Activated naive CD8-positive, alpha-beta T cell treated with anti-CD3 and anti-CD28 coated beads, Interleukin-2, amount 10 ng/mL, durations not matched to agents 7 days and 5 days (primary cell): ENCODE results near the gene DAPK1. TPM values are rescaled to one million over a fixed set of nuclear protein-coding genes. Genes with fewer than 3 reads are reported as not detected.

Source experiments
- ATAC-seq: fragments of 150-1000 bp; cut with Tn5 transposase; one replicate; pipeline ENCODE4 v1.10.0; 2021; ENCODE audit warnings: low read depth, moderate library complexity
- POLR2A ChIA-PET: fragments of 350-600 bp; sonication (Branson Sonifier 250); formaldehyde crosslinking; loops from one replicate; lab custom pipeline; 2021; ENCODE audit warnings: antibody characterized with exemption; lab: Charles Lee
- DNase-seq: peaks from one replicate; pipeline ENCODE4 v3.0.0; 2021
- H3K27ac Mint-ChIP-seq: one replicate; pipeline ENCODE4 v1.8.0; 2022; ENCODE audit warnings: mild to moderate bottlenecking, mixed read lengths
- H3K27me3 Mint-ChIP-seq: one replicate; pipeline ENCODE4 v1.8.0; 2022; ENCODE audit warnings: mild to moderate bottlenecking, moderate library complexity, mixed read lengths
- H3K36me3 Mint-ChIP-seq: one replicate; pipeline ENCODE4 v1.8.0; 2021; ENCODE audit warnings: mild to moderate bottlenecking, mixed read lengths
- H3K4me1 Mint-ChIP-seq: one replicate; pipeline ENCODE4 v1.8.0; 2021; ENCODE audit warnings: mixed read lengths
- H3K4me3 Mint-ChIP-seq: one replicate; pipeline ENCODE4 v1.8.0; 2022; ENCODE audit warnings: mild to moderate bottlenecking, moderate library complexity, mixed read lengths
- H3K9me3 Mint-ChIP-seq: one replicate; pipeline ENCODE4 v1.8.0; 2021; ENCODE audit warnings: mixed read lengths
- total RNA-seq, 2 experiments: library from RNA; stranded (reverse); gene quantifications; one replicate each; pipeline ENCODE4 v1.2.3, GENCODE V29; 2021

Gene DAPK1
- total RNA-seq, 2 experiments from 2014 or later, result 1.2 to 1.3 TPM

- no peaks in the 10 kb centered on the region for H3K36me3 Mint-ChIP-seq
- no peak for DNase-seq
Measured at GRCh38 chr9:87657893-87658292, 160.2 kb downstream of the DAPK1 start.

DNA sequence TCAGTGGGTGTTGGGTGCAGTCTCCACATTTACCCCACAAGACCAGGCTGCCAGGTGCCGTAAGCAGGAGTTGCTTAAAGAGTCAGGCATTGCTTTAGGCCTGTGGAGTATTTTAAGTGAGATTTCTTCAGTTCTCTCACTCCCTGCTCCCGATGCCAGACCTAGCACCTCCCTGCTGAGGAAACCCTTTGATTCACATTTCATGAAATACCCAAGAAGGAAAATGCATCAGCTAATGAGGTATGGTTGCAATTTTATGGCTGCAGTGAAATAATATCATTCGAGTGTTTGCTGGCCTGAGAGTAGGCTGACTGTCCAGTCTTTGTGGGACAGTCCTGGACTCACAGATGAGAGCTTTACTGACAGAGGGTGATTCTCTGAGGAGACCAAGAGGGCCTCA, 160.8 kb downstream of the DAPK1 start:
- no peak for ATAC-seq
- Mint-ChIP-seq H3K36me3 (no peaks in the 10 kb centered on the region), H3K4me3 (no peak overlapping the region), H3K27ac (no peak overlapping the region), H3K27me3 (peaks cover 2% of the 10 kb centered on the region), H3K4me1 (no peaks in the 10 kb centered on the region), H3K9me3 (no peaks in the 10 kb centered on the region)
- POLR2A ChIA-PET, result no interaction called here
- no peak for DNase-seq

More at GRCh38 chr9:87657893-87658292, 160.2 kb downstream of the DAPK1 start:
- POLR2A ChIA-PET, result no interaction called here
- no peak overlapping the region for H3K4me3 Mint-ChIP-seq
- no peak overlapping the region for H3K27ac Mint-ChIP-seq
- no peaks in the 10 kb centered on the region for H3K9me3 Mint-ChIP-seq
- no peak for ATAC-seq
- no peaks in the 10 kb centered on the region for H3K4me1 Mint-ChIP-seq
- H3K27me3 Mint-ChIP-seq, result peaks cover 2% of the 10 kb centered on the region

- H3K36me3 Mint-ChIP-seq, result no peaks in the 10 kb centered on the region
- POLR2A ChIA-PET, result no interaction called here
- H3K4me1 Mint-ChIP-seq, result no peaks in the 10 kb centered on the region
- H3K9me3 Mint-ChIP-seq, result no peaks in the 10 kb centered on the region
- no peak overlapping the region for H3K4me3 Mint-ChIP-seq
- peaks cover 2% of the 10 kb centered on the region for H3K27me3 Mint-ChIP-seq
- DNase-seq (no peak), ATAC-seq (no peak)
- no peak overlapping the region for H3K27ac Mint-ChIP-seq
Measured at GRCh38 chr9:87659534-87660419, 162.1 kb downstream of the DAPK1 start.

- H3K9me3 Mint-ChIP-seq, result no peaks in the 10 kb centered on the region
- no peak overlapping the region for H3K4me3 Mint-ChIP-seq
- no peaks in the 10 kb centered on the region for H3K36me3 Mint-ChIP-seq
- no peak for DNase-seq
- ATAC-seq, result no peak
- no peak overlapping the region for H3K27ac Mint-ChIP-seq
- H3K4me1 Mint-ChIP-seq, result no peaks in the 10 kb centered on the region
- H3K27me3 Mint-ChIP-seq, result peaks cover 2% of the 10 kb centered on the region
- POLR2A ChIA-PET, result no interaction called here
Measured at GRCh38 chr9:87661241-87661640, 163.6 kb downstream of the DAPK1 start.

DNA sequence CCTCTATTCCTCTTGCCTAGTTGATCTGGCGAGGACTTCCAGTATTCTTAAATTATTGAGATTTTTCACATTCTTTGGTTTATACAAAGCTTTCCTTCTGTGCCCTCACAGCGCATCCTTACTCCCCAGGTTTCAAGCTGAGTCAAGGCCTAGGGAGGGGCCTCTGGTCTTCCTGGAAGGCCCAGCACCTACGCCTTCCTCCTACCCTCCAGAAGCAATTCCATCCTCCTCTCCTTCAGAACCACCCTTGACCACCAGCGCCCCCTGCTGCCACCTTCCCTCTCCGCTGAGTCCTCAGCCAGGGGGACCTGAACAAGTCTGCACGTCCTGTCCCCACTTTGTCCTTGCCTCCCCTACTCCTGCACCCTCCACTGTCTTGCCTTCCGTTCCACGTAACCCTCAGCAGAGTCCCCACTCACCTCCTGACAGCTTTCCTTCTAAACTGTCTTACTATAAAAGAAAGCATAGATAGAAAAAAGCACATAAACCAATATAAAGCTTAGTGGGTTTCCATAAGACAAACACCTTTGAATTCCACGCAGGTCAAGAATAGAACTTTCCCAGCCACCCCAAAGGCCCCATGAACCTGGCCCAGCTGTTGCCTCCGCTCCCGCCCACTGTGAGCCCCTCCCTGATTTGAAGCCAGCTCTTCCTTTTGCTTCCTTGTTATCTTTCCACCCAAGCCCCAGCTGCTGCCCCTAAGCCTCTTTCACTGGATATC, 165.3 kb downstream of the DAPK1 start:
- no peak for ATAC-seq
- no peak overlapping the region for H3K4me3 Mint-ChIP-seq
- H3K36me3 Mint-ChIP-seq, result no peaks in the 10 kb centered on the region

DNA sequence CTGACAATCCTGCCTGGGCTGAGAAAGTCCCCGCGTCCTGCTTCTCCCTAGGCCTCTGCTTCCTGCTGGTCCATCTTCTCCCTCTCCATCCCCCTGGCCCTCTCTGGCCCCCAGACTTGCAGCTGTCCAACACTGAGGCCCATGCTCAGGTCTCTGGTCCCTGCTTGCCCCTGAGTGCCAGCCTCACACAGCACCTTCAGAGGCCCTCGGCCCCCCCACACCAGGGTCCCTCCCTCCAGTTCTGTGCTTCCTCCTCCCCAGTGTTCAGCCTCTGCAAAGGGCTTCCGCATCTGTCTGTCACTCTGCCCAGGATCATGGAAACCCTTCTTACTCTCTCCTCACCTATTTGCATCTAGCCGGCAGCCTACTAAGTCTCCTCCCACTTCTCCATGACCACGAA, 165.9 kb downstream of the DAPK1 start:
- no peak overlapping the region for H3K4me3 Mint-ChIP-seq
- H3K4me1 Mint-ChIP-seq, result no peaks in the 10 kb centered on the region
- POLR2A ChIA-PET, result no interaction called here
- peaks cover 1% of the 10 kb centered on the region for H3K9me3 Mint-ChIP-seq
- DNase-seq (no peak), ATAC-seq (no peak)
- H3K27me3 Mint-ChIP-seq, result no peaks in the 10 kb centered on the region
- H3K36me3 Mint-ChIP-seq, result no peaks in the 10 kb centered on the region
- H3K27ac Mint-ChIP-seq, result no peak overlapping the region

More for the DNA sequence above, 165.3 kb downstream of the DAPK1 start:
- Mint-ChIP-seq H3K4me1 (no peaks in the 10 kb centered on the region), H3K27me3 (no peaks in the 10 kb centered on the region), H3K9me3 (peaks cover 1% of the 10 kb centered on the region), H3K27ac (no peak overlapping the region)
- POLR2A ChIA-PET, result no interaction called here
- DNase-seq, result peak; percentile 51

- H3K36me3 Mint-ChIP-seq, result no peaks in the 10 kb centered on the region
Measured at GRCh38 chr9:87664153-87665060, 166.7 kb downstream of the DAPK1 start.

DNA sequence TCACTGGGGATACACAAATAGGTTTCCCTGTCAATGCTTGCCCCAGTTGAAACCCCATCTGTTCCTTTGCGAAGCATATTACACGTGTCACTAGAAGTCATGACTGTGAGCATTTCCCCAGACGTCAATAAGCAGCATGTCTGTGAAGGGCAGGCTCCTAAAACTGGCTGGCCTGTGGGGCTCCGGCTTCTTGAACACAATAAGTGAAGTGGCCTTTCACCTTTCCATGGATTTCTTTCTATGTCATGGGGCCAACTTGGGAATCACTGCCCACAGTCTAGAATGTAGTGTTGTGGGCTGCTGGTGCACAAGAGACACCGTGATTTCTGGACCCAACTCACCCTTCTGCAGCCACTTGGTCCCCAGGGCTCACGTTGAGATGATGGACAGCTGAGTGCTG, 167.8 kb downstream of the DAPK1 start:
- Mint-ChIP-seq H3K4me3 (no peak overlapping the region), H3K4me1 (no peaks in the 10 kb centered on the region), H3K27ac (no peak overlapping the region), H3K27me3 (no peaks in the 10 kb centered on the region), H3K36me3 (no peaks in the 10 kb centered on the region), H3K9me3 (peaks cover 1% of the 10 kb centered on the region)
- POLR2A ChIA-PET, result no interaction called here
- DNase-seq (no peak), ATAC-seq (no peak)

More at GRCh38 chr9:87664153-87665060, 166.7 kb downstream of the DAPK1 start:
- Mint-ChIP-seq H3K27me3 (no peaks in the 10 kb centered on the region), H3K27ac (no peak overlapping the region), H3K9me3 (peaks cover 1% of the 10 kb centered on the region), H3K4me3 (no peak overlapping the region), H3K4me1 (no peaks in the 10 kb centered on the region)
- DNase-seq, result no peak
- ATAC-seq, result no peak
- POLR2A ChIA-PET, result no interaction called here

GRCh38 chr9:87667164-87667738, 169.6 kb downstream of the DAPK1 start:
- POLR2A ChIA-PET, result no interaction called here
- no peak for DNase-seq
- Mint-ChIP-seq H3K4me1 (no peaks in the 10 kb centered on the region), H3K4me3 (no peak overlapping the region), H3K27me3 (no peaks in the 10 kb centered on the region), H3K36me3 (no peaks in the 10 kb centered on the region), H3K27ac (no peak overlapping the region), H3K9me3 (peaks cover 1% of the 10 kb centered on the region)
- no peak for ATAC-seq

DNA sequence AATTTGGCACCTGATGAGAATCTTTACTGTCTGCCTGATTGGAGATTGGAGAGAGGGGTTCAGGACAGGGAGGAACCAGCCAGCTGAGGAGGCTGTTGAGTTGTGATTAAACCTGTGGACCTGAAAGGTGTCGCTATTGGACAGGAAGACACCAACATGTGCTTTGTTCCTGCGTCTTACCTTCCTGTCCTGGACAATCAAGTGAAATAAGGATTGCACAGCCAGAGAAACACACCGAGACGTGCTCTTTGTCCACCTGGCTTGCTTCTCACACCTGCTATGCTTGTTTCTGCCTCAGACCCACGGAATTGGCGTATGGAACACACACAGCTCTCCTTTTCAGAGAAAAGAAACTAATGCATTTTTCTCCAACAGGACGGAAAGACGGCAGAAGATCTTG, 170.6 kb downstream of the DAPK1 start:
- Mint-ChIP-seq H3K4me3 (no peak overlapping the region), H3K4me1 (no peaks in the 10 kb centered on the region), H3K27ac (no peak overlapping the region), H3K27me3 (no peaks in the 10 kb centered on the region), H3K36me3 (no peaks in the 10 kb centered on the region), H3K9me3 (peaks cover 1% of the 10 kb centered on the region)
- no peak for ATAC-seq
- POLR2A ChIA-PET, result no interaction called here
- DNase-seq, result no peak

DNA sequence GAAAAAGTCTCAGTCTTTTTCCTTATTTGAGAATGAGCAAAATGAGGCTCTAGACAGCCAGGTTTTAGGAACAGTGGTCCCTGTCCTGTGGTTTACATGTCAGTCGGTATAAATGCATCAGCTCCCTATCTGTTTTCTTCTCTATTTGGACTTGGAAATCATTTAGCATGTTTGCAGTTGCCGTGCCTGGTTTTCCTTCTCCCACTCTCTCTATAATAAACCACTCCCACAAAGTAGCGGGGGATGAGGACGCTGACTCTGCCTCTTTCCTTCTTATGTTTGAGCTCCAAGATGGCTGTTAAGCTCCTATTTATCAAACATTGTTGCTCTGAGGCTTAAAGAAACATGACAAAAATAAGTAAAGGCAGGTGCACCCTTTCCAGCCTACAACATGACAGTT, 171.1 kb downstream of the DAPK1 start:
- Mint-ChIP-seq H3K36me3 (no peaks in the 10 kb centered on the region), H3K9me3 (peaks cover 1% of the 10 kb centered on the region), H3K4me3 (no peak overlapping the region), H3K27me3 (no peaks in the 10 kb centered on the region), H3K27ac (no peak overlapping the region), H3K4me1 (no peaks in the 10 kb centered on the region)
- DNase-seq, result no peak
- POLR2A ChIA-PET, result no interaction called here
- no peak for ATAC-seq

DNA sequence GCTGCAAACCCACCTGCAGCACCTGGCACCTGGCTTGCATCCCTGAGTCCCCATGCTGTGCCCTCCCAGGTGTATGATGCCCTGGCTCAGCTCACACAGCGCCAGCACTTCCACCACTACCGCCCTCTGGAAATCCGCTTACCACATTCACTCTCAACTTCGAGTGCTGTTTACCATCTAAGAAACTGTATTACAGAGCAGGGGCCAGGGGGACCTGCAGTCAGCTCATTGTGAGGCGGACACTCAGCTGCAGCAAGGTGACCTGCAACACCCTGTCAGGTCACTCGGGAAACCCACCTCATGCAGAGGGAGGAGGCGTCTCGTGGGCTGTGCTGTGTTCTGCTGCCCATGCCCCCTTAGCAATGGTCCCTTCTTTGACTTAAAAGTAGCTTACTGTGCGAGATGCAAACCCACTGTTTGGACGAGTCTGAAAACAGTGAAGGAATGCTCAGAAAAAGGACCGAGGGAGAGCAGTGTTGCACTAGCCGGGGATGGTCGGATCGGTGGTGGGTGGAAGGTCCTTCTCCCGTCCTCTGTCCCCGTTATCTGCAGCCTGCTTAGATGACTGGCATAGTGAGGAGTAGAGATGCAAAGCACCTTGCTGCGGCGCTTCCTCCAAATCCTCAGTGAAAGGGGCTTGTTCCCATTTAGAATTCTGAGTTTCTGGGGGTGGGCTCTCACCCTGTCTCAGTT, 173.1 kb downstream of the DAPK1 start:
- Mint-ChIP-seq H3K4me3 (no peak overlapping the region), H3K27me3 (no peaks in the 10 kb centered on the region), H3K9me3 (peaks cover 1% of the 10 kb centered on the region), H3K27ac (no peak overlapping the region), H3K4me1 (peaks cover 2% of the 10 kb centered on the region), H3K36me3 (no peaks in the 10 kb centered on the region)
- DNase-seq (no peak), ATAC-seq (no peak)
- POLR2A ChIA-PET, result no interaction called here
